H1 (cell line): ENCODE data around the gene GRM7. TPM values are rescaled to one million over a fixed set of nuclear protein-coding genes. Genes with fewer than 3 reads are reported as not detected.
A peak's percentile ranks its signal among the peaks of the same experiment; 100 is the strongest.

Source experiments
- CTCF ChIA-PET: fragments of 300-600 bp; sonication (Branson Sonifier 250); formaldehyde crosslinking; loops from one replicate; lab custom pipeline; 2021; ENCODE audit not compliant: partially characterized antibody; lab: Charles Lee
- POLR2A ChIA-PET: fragments of 300-600 bp; sonication (Branson Sonifier 250); formaldehyde crosslinking; loops from one replicate; lab custom pipeline; 2021; ENCODE audit warnings: inconsistent platforms; ENCODE audit not compliant: partially characterized antibody; lab: Charles Lee
- DNase-seq, 2 experiments: peaks; one replicate each; pipeline versions ENCODE4 v3.0.0 to v3.0.0-alpha.2; 2010 to 2022; ENCODE audit warnings: low spot score in 2 of 2, low read depth in 1 of 2, mixed read lengths in 1 of 2
- FAIRE-seq: peaks from 2 replicates; lab custom pipeline; 2011; peaks lifted over from hg19 to GRCh38; lab: Jason Lieb, UNC
- H2AFZ ChIP-seq: 2 replicates; pipeline ENCODE4 v1.8.1; 2012; ENCODE audit warnings: low read length, inconsistent platforms
- H2AK5ac ChIP-seq: 2 replicates; pipeline ENCODE4 v1.6.1; 2013; ENCODE audit warnings: low read depth, low read length
- H2BK120ac ChIP-seq: replicated peaks from 2 replicates; pipeline ENCODE3; 2013; ENCODE audit warnings: low read depth, low read length, inconsistent platforms
- H2BK12ac ChIP-seq: 2 replicates; pipeline ENCODE4 v1.6.1; 2013; ENCODE audit warnings: low read depth, low read length
- H2BK15ac ChIP-seq: 2 replicates; pipeline ENCODE4 v1.6.1; 2013; ENCODE audit warnings: low read length
- H2BK20ac ChIP-seq: 2 replicates; pipeline ENCODE4 v1.6.1; 2013; ENCODE audit warnings: low read length
- H2BK5ac ChIP-seq: 2 replicates; pipeline ENCODE4 v1.6.1; 2013; ENCODE audit warnings: low read depth, low read length
- H3K14ac ChIP-seq: 2 replicates; pipeline ENCODE4 v1.6.1; 2013; ENCODE audit warnings: inconsistent platforms; ENCODE audit not compliant: insufficient read length
- H3K18ac ChIP-seq: 2 replicates; pipeline ENCODE4 v1.6.1; 2013; ENCODE audit warnings: low read length; ENCODE audit errors: extremely low read depth
- H3K23ac ChIP-seq: 2 replicates; pipeline ENCODE4 v1.6.1; 2013; ENCODE audit warnings: inconsistent platforms; ENCODE audit not compliant: insufficient read length
- H3K23me2 ChIP-seq: 2 replicates; pipeline ENCODE4 v1.6.1; 2013; ENCODE audit warnings: low read depth, low read length
- H3K27ac ChIP-seq: 2 replicates; pipeline ENCODE4 v1.6.1; 2011; ENCODE audit warnings: low read depth, low read length, inconsistent platforms
- H3K27me3 ChIP-seq, 4 experiments: replicated peaks in 1 of 4; 1 replicate in 1 of 4; 2 replicates in 3 of 4; pipeline versions ENCODE4 v1.6.1 to v1.8.1; 2011 to 2013; ENCODE audit warnings: low read length in 3 of 4, mild to moderate bottlenecking in 3 of 4, inconsistent platforms in 2 of 4, mixed read lengths in 2 of 4, moderate library complexity in 1 of 4; ENCODE audit not compliant: control insufficient read depth in 3 of 4, insufficient read depth in 3 of 4; ENCODE audit errors: extremely low read depth in 1 of 4
- H3K36me3 ChIP-seq, 4 experiments: 2 replicates each; pipeline versions ENCODE4 v1.6.1 to v1.8.1; 2011 to 2013; ENCODE audit warnings: mild to moderate bottlenecking in 4 of 4, low read length in 3 of 4, moderate library complexity in 2 of 4, control low read depth in 1 of 4, inconsistent platforms in 1 of 4; ENCODE audit not compliant: insufficient read depth in 4 of 4, control insufficient read depth in 2 of 4
- H3K4ac ChIP-seq: replicated peaks from 2 replicates; pipeline ENCODE3; 2013; ENCODE audit warnings: low read length, low read depth, mixed read lengths, inconsistent platforms; ENCODE audit not compliant: insufficient read length
- H3K4me1 ChIP-seq, 4 experiments: replicated peaks in 1 of 4; 1 replicate in 1 of 4; 2 replicates in 3 of 4; pipeline versions ENCODE4 v1.6.1 to v1.8.1; 2011 to 2013; ENCODE audit warnings: low read length in 3 of 4, inconsistent platforms in 2 of 4, mixed read lengths in 1 of 4; ENCODE audit not compliant: insufficient read depth in 4 of 4, control insufficient read depth in 3 of 4
- H3K4me2 ChIP-seq, 2 experiments: 2 replicates each; pipeline versions ENCODE4 v1.6.1 to v1.8.1; 2011 to 2013; ENCODE audit warnings: low read depth in 2 of 2, low read length in 2 of 2, control low read depth in 1 of 2, inconsistent platforms in 1 of 2, mild to moderate bottlenecking in 1 of 2; ENCODE audit not compliant: insufficient read depth in 1 of 2
- H3K4me3 ChIP-seq, 4 experiments: fragments of 200-600, 300-600 bp in 1 of 4; sonication (generic), shearing (Covaris generic), sonication (Bioruptor Twin) in 1 of 4; 2 replicates each; pipeline versions ENCODE4 v1.5.1 to v1.8.1; 2011 to 2016; ENCODE audit warnings: low read length in 4 of 4, low read depth in 3 of 4, control low read depth in 2 of 4, inconsistent platforms in 2 of 4, mild to moderate bottlenecking in 2 of 4, mixed read lengths in 1 of 4, moderate library complexity in 1 of 4; ENCODE audit not compliant: insufficient read depth in 2 of 4; ENCODE audit errors: extremely low read depth in 1 of 4
- H3K56ac ChIP-seq: replicated peaks from 2 replicates; pipeline ENCODE3; 2013; ENCODE audit warnings: low read depth, mild to moderate bottlenecking, mixed read lengths, low read length, inconsistent platforms; ENCODE audit not compliant: insufficient read length
- H3K79me1 ChIP-seq: 2 replicates; pipeline ENCODE4 v1.6.1; 2013; ENCODE audit warnings: low read depth, low read length, control low read depth
- H3K79me2 ChIP-seq, 2 experiments: 2 replicates each; pipeline versions ENCODE4 v1.6.1 to v1.8.1; 2012 to 2013; ENCODE audit warnings: low read length in 2 of 2, mild to moderate bottlenecking in 2 of 2, inconsistent platforms in 1 of 2; ENCODE audit not compliant: insufficient read depth in 2 of 2, control insufficient read depth in 1 of 2
- H3K9ac ChIP-seq, 4 experiments: replicated peaks in 1 of 4; 1 replicate in 1 of 4; 2 replicates in 3 of 4; pipeline versions ENCODE4 v1.6.1 to v1.8.1; 2011 to 2013; ENCODE audit warnings: low read depth in 3 of 4, low read length in 3 of 4, control low read depth in 2 of 4, mild to moderate bottlenecking in 2 of 4, moderate library complexity in 2 of 4, inconsistent platforms in 1 of 4; ENCODE audit errors: extremely low read depth in 1 of 4
- H3K9me3 ChIP-seq, 2 experiments: 2 replicates each; pipeline versions ENCODE4 v1.6.1 to v1.8.1; 2012 to 2013; ENCODE audit warnings: mild to moderate bottlenecking in 2 of 2, moderate library complexity in 2 of 2, control low read depth in 1 of 2, inconsistent platforms in 1 of 2, low read depth in 1 of 2, low read length in 1 of 2, mixed read lengths in 1 of 2; ENCODE audit not compliant: insufficient read depth in 2 of 2
- H4K20me1 ChIP-seq, 2 experiments: replicated peaks in 1 of 2; 2 replicates each; pipeline versions ENCODE3 to v1.8.1; 2011 to 2013; ENCODE audit warnings: inconsistent platforms in 2 of 2, low read length in 2 of 2, mild to moderate bottlenecking in 1 of 2; ENCODE audit not compliant: insufficient read depth in 2 of 2, control insufficient read depth in 1 of 2
- H4K5ac ChIP-seq: 2 replicates; pipeline ENCODE4 v1.6.1; 2013; ENCODE audit warnings: low read length, low read depth, mixed read lengths, inconsistent platforms; ENCODE audit not compliant: insufficient read length
- H4K8ac ChIP-seq: 2 replicates; pipeline ENCODE4 v1.8.0; 2013; ENCODE audit warnings: mild to moderate bottlenecking, moderate library complexity, low read length, inconsistent platforms; ENCODE audit not compliant: insufficient read depth; ENCODE audit errors: extremely low read depth
- H4K91ac ChIP-seq: replicated peaks from 2 replicates; pipeline ENCODE3; 2013; ENCODE audit warnings: low read length, mixed read lengths, inconsistent platforms; ENCODE audit not compliant: insufficient read length
- CEBPB ChIP-seq: IDR thresholded peaks from 2 replicates; pipeline ENCODE4 v1.6.1; 2012; ENCODE audit warnings: low read depth, low read length
- YY1 ChIP-seq: IDR thresholded peaks from 2 replicates; pipeline ENCODE4 v1.6.1; 2011; ENCODE audit warnings: low read depth, mild to moderate bottlenecking, low read length
- WGBS, 2 experiments: shearing (Covaris generic) in 1 of 2; methylation state at CpG; one replicate each; pipeline versions ENCODE4 v1.1.6 to v1.1.7; 2013 to 2015; ENCODE audit warnings: low lambda C conversion rate in 2 of 2, mixed read lengths in 2 of 2, inconsistent platforms in 1 of 2, low coverage in 1 of 2, missing lambda C conversion rate in 1 of 2; ENCODE audit not compliant: insufficient replicate concordance in 2 of 2, insufficient coverage in 1 of 2, insufficient read length in 1 of 2; ENCODE audit errors: extremely low coverage in 1 of 2, missing lambda C conversion rate in 1 of 2; 5-methylcytosine and 5-hydroxymethylcytosine counted together
- polyA plus RNA-seq, 7 experiments: library from polyadenylated mRNA; depleted of rRNA in 3 of 7; stranded (reverse) in 5 of 7; unstranded in 2 of 7; fragments of >200 nt in 5 of 7; fragments of 200-250 nt in 2 of 7; gene quantifications; 1 replicate in 5 of 7; 2 replicates in 1 of 7; 4 replicates in 1 of 7; pipeline versions ENCODE4 v1.2.1 to v1.2.3, GENCODE V29; 2011 to 2013; ENCODE audit warnings: missing spikeins in 2 of 7, mixed read lengths in 2 of 7
- total RNA-seq: library from RNA; stranded (reverse); fragmentation: NEBNext Ultra II Directional; extraction: Animal tissue kit (Norgen Biotek cat#: 25700); gene quantifications from 2 replicates; pipeline ENCODE4 v1.2.1, GENCODE V29; 2021

The GRM7 gene
- total and polyA plus RNA-seq, 2 of the 8 experiments (the other 6 are each of a cell fraction or from before 2014, with no cell fraction given), result 0.17 to 0.24 TPM

DNA sequence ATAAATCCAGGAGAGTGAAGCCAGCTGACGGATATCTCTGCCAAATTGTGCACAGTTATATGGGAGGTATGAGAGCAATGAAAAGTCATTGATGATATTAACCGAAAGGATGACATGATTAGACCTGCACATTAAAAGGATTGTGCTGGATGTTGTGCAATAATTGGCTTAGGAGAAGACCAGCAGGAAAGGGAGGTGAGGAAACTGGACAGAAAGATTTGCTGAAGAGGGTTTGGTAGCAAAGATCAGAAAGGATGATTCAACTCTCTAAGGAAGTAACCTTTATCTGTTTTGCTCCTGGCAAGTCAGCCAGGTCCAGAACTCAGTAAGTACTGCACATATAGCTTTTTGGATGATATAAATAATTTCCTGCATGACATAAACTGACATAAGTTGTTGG, 704.7 kb downstream of the GRM7 start:
- no peaks in the 10 kb centered on the region for H3K4me1 ChIP-seq
- H3K18ac ChIP-seq, result no peak overlapping the region
- H3K56ac ChIP-seq, result no peak overlapping the region
- DNase-seq (no peak), FAIRE-seq (no peak)
- H4K5ac ChIP-seq, result no peak overlapping the region
- 95% methylated on average over 2 of the region's 2 CpGs; no CpG with 5 or more reads in 1 of the 2 experiments for WGBS, 2 experiments
- no peak overlapping the region for H3K4me3 ChIP-seq
- no peaks in the 10 kb centered on the region for H3K79me1 ChIP-seq
- no peak overlapping the region for H2BK15ac ChIP-seq
- no peak overlapping the region for H3K14ac ChIP-seq
- H4K20me1 ChIP-seq, result no peaks in the 10 kb centered on the region
- H2BK20ac ChIP-seq, result no peak overlapping the region
- no peak overlapping the region for H4K91ac ChIP-seq
- H3K23ac ChIP-seq, result no peak overlapping the region
- CTCF ChIA-PET, result no interaction called here
- H3K23me2 ChIP-seq, result no peaks in the 10 kb centered on the region
- H2BK120ac ChIP-seq, result no peak overlapping the region
- H3K9me3 ChIP-seq, result no peaks in the 10 kb centered on the region; a peak in 1 of 4 replicates
- no peak overlapping the region for H2AFZ ChIP-seq
- no peak overlapping the region for H4K8ac ChIP-seq
- TF ChIP-seq CEBPB, result 0 out of 2 replicates have a peak, but pooled peaks have one; percentile 17
- no peak for TF ChIP-seq YY1
- no peaks in the 10 kb centered on the region for H3K36me3 ChIP-seq
- no peak overlapping the region for H3K4ac ChIP-seq
- H3K79me2 ChIP-seq, result no peaks in the 10 kb centered on the region
- no peaks in the 10 kb centered on the region for H3K27me3 ChIP-seq
- no peak overlapping the region for H3K9ac ChIP-seq
- H3K4me2 ChIP-seq, result no peak overlapping the region
- H2BK12ac ChIP-seq, result no peak overlapping the region
- no peak overlapping the region for H2BK5ac ChIP-seq
- POLR2A ChIA-PET, result no interaction called here
- H2AK5ac ChIP-seq, result no peak overlapping the region
- H3K27ac ChIP-seq, result no peak overlapping the region
